A673 (cell line): ENCODE data around the gene SHLD2. TPM values are rescaled to one million over a fixed set of nuclear protein-coding genes. Genes with fewer than 3 reads are reported as not detected.

Experiments
- Bru-seq: library from RNA; stranded (reverse); fragments of 400-500 nt; gene quantifications from one replicate; lab custom pipeline; 2021; lab: Mats Ljungman, UMichigan
- BruChase-seq, 2 experiments: library from RNA; stranded (reverse); fragments of 400-500 nt; gene quantifications; one replicate each; lab custom pipeline; 2021; lab: Mats Ljungman, UMichigan
- BruUV-seq: library from RNA; stranded (reverse); fragments of 400-500 nt; replicated peaks from 2 replicates; lab custom pipeline; 2021; lab: Mats Ljungman, UMichigan
- CTCF ChIA-PET: fragments of 300-600 bp; sonication (Branson Sonifier 250); formaldehyde crosslinking; loops from one replicate; lab custom pipeline; 2022; ENCODE audit warnings: antibody characterized with exemption; lab: Charles Lee
- POLR2A ChIA-PET: fragments of 300-600 bp; sonication (Branson Sonifier 250); formaldehyde crosslinking; loops from one replicate; lab custom pipeline; 2022; ENCODE audit warnings: antibody characterized with exemption; ENCODE audit not compliant: low non-redundant PET; lab: Charles Lee
- DNase-seq: peaks from one replicate; pipeline ENCODE4 v3.0.0-alpha.2; 2015; ENCODE audit warnings: low spot score
- H3K27ac ChIP-seq: fragments of 200-600 bp; sonication (generic); 2 replicates; pipeline ENCODE4 v1.5.1; 2016; ENCODE audit warnings: mixed run types, low read depth, mild to moderate bottlenecking, mixed read lengths, antibody characterized with exemption, low read length; ENCODE audit not compliant: poor library complexity, severe bottlenecking
- H3K27me3 ChIP-seq: fragments of 200-600 bp; sonication (generic); replicated peaks from 2 replicates; pipeline ENCODE4 v1.6.1; 2017; ENCODE audit warnings: mixed run types, low read depth, mild to moderate bottlenecking, mixed read lengths, antibody characterized with exemption, low read length; ENCODE audit not compliant: insufficient read depth, poor library complexity
- H3K36me3 ChIP-seq: fragments of 200-600 bp; sonication (generic); 2 replicates; pipeline ENCODE4 v1.6.1; 2016; ENCODE audit warnings: mixed run types, mild to moderate bottlenecking, mixed read lengths, antibody characterized with exemption, low read length; ENCODE audit not compliant: insufficient read depth, poor library complexity, severe bottlenecking
- H3K4me1 ChIP-seq: fragments of 200-600 bp; sonication (generic); 2 replicates; pipeline ENCODE4 v1.6.1; 2017; ENCODE audit warnings: mixed run types, mild to moderate bottlenecking, mixed read lengths, antibody characterized with exemption, low read length; ENCODE audit not compliant: insufficient read depth, poor library complexity, severe bottlenecking
- H3K4me3 ChIP-seq: fragments of 200-600 bp; sonication (generic); 2 replicates; pipeline ENCODE4 v1.5.1; 2016; ENCODE audit warnings: low read depth, mixed run types, mild to moderate bottlenecking, mixed read lengths, low read length; ENCODE audit not compliant: poor library complexity, severe bottlenecking
- H3K9me3 ChIP-seq: fragments of 200-600 bp; sonication (generic); 2 replicates; pipeline ENCODE4 v1.6.1; 2016; ENCODE audit warnings: mixed run types, low read depth, mild to moderate bottlenecking, mixed read lengths, antibody characterized with exemption, low read length; ENCODE audit not compliant: poor library complexity, severe bottlenecking
- EZH2 ChIP-seq: fragments of 200-600 bp; sonication (generic); IDR thresholded peaks from 2 replicates; pipeline ENCODE4 v1.6.1; 2017; ENCODE audit warnings: borderline replicate concordance, low read depth, mild to moderate bottlenecking, mixed read lengths, antibody characterized with exemption, low read length; ENCODE audit not compliant: poor library complexity, severe bottlenecking
- intact Hi-C: fragments of 100-400 bp; cut with micrococcal nuclease; formaldehyde crosslinking; loops from one replicate; pipeline ENCODE4 v1.10.0; 2022; ENCODE audit not compliant: unreplicated experiment
- long read RNA-seq: library from polyadenylated mRNA; stranded (forward); transcript quantifications from one replicate; pipeline ENCODE4 v2.0.0, GENCODE V29; 2022
- total RNA-seq: library from RNA; stranded (reverse); gene quantifications from 2 replicates; pipeline ENCODE4 v1.2.3, GENCODE V29; 2021
- TF ChIP-seq, protein P1 (sequence below): fragments of 300-800, 200-600 bp; sonication (generic); conservative IDR thresholded peaks from 2 replicates; pipeline ENCODE4 v1.5.1; 2017; ENCODE audit warnings: low read depth, mild to moderate bottlenecking, antibody characterized with exemption, low read length, moderate library complexity, mixed read lengths

The SHLD2 gene, protein sequence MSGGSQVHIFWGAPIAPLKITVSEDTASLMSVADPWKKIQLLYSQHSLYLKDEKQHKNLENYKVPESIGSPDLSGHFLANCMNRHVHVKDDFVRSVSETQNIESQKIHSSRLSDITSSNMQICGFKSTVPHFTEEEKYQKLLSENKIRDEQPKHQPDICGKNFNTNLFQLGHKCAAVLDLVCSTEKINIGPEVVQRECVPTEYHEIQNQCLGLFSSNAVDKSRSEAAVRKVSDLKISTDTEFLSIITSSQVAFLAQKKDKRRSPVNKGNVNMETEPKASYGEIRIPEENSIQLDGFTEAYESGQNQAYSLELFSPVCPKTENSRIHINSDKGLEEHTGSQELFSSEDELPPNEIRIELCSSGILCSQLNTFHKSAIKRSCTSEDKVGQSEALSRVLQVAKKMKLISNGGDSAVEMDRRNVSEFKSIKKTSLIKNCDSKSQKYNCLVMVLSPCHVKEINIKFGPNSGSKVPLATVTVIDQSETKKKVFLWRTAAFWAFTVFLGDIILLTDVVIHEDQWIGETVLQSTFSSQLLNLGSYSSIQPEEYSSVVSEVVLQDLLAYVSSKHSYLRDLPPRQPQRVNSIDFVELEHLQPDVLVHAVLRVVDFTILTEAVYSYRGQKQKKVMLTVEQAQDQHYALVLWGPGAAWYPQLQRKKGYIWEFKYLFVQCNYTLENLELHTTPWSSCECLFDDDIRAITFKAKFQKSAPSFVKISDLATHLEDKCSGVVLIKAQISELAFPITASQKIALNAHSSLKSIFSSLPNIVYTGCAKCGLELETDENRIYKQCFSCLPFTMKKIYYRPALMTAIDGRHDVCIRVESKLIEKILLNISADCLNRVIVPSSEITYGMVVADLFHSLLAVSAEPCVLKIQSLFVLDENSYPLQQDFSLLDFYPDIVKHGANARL
- total RNA-seq = 33.2 and 36.7 TPM in 2 replicates
- Bru-seq, nascent RNA = percentile 84 among the genes with signal in this experiment
- BruChase-seq, experiment 1, labeled RNA remaining after a 2-hour chase = percentile 79 among the genes with signal in this experiment
- BruChase-seq, experiment 2, labeled RNA remaining after a 6-hour chase = percentile 86 among the genes with signal in this experiment
- long read RNA-seq, transcript SHLD2-201 (9 exons, 3,402 nt) = minor isoform, 5 of 47 reads
- long read RNA-seq, transcript SHLD2-202 (10 exons, 3,614 nt) = major isoform, 19 of 47 reads
- long read RNA-seq, partial matches to known transcripts = 11 of 47 reads
- long read RNA-seq, other reads (novel, unspliced or antisense) = 12 of 47 reads

DNA sequence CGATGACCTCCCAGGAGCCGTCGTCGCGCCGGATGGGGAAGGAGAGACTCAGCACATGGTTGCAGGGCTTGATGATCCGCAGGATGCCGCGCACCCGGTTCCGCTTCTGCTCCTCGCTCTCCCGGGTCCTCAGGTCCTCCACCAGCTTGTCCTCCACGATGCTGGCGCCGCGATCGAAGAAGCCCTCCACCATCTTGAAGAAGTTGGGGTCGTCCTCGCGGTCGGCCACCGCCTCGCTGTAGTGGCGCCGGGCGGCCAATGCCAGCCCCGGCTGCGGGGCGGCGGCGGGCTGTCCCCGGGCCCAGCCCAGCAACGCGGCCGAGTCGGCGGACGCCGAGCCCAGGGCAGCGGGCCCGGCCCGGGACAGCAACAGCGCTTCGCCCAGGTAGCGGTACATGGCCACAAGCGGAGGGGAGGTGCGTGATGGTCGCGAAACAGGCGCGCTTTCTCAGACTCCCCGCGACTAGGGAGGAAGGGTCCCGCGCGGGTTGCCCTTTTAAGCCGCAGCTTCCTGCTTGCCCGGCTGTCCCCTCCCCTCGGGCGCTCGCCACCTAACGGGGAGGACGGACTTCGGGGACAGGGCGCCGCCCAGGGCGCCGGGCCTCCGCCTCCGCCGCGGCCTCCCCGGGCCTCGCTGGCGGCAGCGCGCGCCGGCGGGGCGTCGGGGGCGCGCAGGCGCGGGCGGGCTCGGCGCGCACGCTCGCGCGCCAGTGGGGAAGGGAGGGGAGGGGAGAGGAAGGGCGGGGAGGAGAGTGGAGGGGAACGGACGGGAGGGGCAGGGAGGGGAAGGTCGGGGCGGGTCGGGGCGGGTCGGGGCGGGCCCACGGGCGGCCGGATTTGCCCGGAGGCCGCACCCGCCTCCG lies at the start of gene SHLD2, which contains the start of gene GLUD1:
Gene SHLD2 (plus strand): TSS at position 834 of the 863 bp plus-strand sequence. CDS start 56,149 bp downstream, outside the sequence.
Gene GLUD1 (minus strand): TSS at position 471 of the 863 bp plus-strand sequence. CDS start 74 bp downstream, at position 397.
- no TSS peak for BruUV-seq
- ChIA-PET CTCF (interaction anchor here (0.6 kb wide), 1 partner anchor 155 kb away, joined by 4 read pairs; no protein-coding TSS in a partner anchor), POLR2A (no interaction called here)
- TF ChIP-seq, protein P1, sequence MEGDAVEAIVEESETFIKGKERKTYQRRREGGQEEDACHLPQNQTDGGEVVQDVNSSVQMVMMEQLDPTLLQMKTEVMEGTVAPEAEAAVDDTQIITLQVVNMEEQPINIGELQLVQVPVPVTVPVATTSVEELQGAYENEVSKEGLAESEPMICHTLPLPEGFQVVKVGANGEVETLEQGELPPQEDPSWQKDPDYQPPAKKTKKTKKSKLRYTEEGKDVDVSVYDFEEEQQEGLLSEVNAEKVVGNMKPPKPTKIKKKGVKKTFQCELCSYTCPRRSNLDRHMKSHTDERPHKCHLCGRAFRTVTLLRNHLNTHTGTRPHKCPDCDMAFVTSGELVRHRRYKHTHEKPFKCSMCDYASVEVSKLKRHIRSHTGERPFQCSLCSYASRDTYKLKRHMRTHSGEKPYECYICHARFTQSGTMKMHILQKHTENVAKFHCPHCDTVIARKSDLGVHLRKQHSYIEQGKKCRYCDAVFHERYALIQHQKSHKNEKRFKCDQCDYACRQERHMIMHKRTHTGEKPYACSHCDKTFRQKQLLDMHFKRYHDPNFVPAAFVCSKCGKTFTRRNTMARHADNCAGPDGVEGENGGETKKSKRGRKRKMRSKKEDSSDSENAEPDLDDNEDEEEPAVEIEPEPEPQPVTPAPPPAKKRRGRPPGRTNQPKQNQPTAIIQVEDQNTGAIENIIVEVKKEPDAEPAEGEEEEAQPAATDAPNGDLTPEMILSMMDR = no peak
- no peak for TF ChIP-seq EZH2
- Histone ChIP-seq H3K4me1 (peaks cover 38% of the 10 kb centered on the region), H3K27me3 (no peaks in the 10 kb centered on the region), H3K9me3 (no peaks in the 10 kb centered on the region), H3K4me3 (peak within 1 kb of the TSS; percentile 70), H3K36me3 (peaks cover 18% of the 10 kb centered on the region), H3K27ac (peak within 1 kb of the TSS; percentile 89)
- peak; percentile 92 for DNase-seq
- intact Hi-C loops = no loop called here

DNA sequence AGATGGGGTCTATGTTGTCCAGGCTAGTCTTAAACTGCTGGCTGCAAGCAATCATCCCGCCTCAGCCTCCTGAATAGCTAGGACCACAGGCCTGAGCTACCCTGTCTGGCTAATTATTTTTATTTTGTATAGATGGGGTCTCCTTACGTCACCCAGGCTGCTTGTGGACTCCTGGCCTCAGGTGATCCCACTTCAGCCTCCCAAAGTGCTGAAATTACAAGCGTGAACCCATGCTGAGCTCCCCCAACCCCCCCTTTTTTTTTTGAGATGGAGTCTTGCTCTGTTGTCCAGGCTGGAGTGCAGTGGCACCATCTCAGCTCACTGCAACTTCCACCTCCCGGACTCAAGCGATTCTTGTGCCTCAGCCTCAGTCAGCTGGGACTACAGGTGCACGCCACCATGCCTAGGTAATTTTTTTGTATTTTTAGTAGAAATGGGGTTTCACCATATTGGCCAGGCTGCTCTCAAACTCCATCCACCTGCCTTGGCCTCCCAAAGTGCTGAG lies 49.5 kb upstream of the SHLD2 start:
- Histone ChIP-seq H3K27ac (no peak overlapping the region), H3K4me3 (no peak overlapping the region), H3K27me3 (no peaks in the 10 kb centered on the region), H3K4me1 (no peaks in the 10 kb centered on the region), H3K9me3 (no peaks in the 10 kb centered on the region), H3K36me3 (peaks cover 25% of the 10 kb centered on the region)
- intact Hi-C loops = no loop called here
- DNase-seq = no peak
- BruUV-seq = no TSS peak
- CTCF ChIA-PET = no interaction called here
- POLR2A ChIA-PET = no interaction called here
- TF ChIP-seq, protein P1 = no peak
- TF ChIP-seq EZH2 = no peak
